ENCODE measurements around the gene EPB41L2. TPM values are rescaled to one million over a fixed set of nuclear protein-coding genes. Genes with fewer than 3 reads are reported as not detected.

The EPB41L2 gene
- total and polyA plus RNA-seq, 7 donors, result 41.2 to 147 (median 65.7) TPM

DNA sequence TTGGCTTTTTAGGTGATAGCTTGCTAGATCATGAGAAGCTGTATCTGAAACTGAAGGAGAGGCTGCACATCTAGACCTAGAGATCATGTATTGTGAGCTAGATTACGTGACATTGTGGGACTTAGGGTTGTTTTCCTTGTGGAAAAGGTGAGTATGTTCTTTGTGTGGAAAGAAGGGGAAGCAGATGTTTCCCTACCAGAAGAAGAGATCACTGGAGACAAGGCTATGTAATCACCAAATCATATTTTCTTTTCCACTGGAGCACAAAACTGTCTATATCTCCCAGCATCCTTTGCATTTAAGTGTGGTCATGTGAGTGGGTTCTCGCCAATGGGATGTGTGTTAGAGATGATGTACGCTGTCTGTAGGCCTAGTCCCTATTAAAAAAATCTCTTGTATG, 7.0 kb upstream of the EPB41L2 start:
- no peaks in the 10 kb centered on the region for H3K27me3 ChIP-seq
- intact Hi-C loops (cut with DNase I), result no loop called here

DNA sequence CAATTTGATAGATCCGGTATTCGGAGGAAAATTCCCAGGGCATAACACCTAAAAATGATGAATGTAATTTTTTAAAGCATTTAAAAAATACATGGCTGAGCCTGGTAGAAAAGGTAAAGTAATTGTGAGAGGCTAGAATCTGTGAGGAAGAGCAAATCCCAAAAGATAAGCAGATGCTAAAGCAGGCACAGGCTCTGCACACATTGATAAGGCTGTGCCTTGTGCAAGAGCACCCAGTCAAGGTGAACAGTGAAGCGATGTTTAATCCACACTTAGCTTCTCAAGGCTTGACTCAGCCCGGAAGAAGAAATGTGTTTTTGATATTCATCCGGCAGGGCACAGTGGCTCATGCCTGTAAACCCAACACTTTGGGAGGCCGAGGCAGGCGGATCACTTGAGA, 5.1 kb upstream of the EPB41L2 start:
- Histone ChIP-seq H3K36me3 (no peaks in the 10 kb centered on the region), H3K4me1 (peaks cover 0 to 6% (median 0%) of the 10 kb centered on the region in 4 donors), H3K4me3 (no peak overlapping the region), H3K27me3 (no peaks in the 10 kb centered on the region), H3K27ac (no peak overlapping the region), H3K9me3 (no peaks in the 10 kb centered on the region)
- 88 to 98% methylated on average over 7 of the region's 7 CpGs for WGBS, 2 donors
- intact Hi-C loops (cut with DNase I), result no loop called here
- TF ChIP-seq POLR2A (IDR thresholded peaks at IDR 0.05) (no peak), POLR2AphosphoS5 (IDR thresholded peaks at IDR 0.05) (no peak), EP300 (IDR thresholded peaks at IDR 0.05) (no peak)
- TF ChIP-seq, protein P1, sequence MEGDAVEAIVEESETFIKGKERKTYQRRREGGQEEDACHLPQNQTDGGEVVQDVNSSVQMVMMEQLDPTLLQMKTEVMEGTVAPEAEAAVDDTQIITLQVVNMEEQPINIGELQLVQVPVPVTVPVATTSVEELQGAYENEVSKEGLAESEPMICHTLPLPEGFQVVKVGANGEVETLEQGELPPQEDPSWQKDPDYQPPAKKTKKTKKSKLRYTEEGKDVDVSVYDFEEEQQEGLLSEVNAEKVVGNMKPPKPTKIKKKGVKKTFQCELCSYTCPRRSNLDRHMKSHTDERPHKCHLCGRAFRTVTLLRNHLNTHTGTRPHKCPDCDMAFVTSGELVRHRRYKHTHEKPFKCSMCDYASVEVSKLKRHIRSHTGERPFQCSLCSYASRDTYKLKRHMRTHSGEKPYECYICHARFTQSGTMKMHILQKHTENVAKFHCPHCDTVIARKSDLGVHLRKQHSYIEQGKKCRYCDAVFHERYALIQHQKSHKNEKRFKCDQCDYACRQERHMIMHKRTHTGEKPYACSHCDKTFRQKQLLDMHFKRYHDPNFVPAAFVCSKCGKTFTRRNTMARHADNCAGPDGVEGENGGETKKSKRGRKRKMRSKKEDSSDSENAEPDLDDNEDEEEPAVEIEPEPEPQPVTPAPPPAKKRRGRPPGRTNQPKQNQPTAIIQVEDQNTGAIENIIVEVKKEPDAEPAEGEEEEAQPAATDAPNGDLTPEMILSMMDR (IDR thresholded peaks at IDR 0.05), result no peak
- DNase-seq, result no peak

More for the DNA sequence above, 7.0 kb upstream of the EPB41L2 start:
- Histone ChIP-seq H3K9me3 (no peaks in the 10 kb centered on the region), H3K4me1 (no peaks in the 10 kb centered on the region), H3K27ac (no peak overlapping the region), H3K4me3 (no peak overlapping the region), H3K36me3 (no peaks in the 10 kb centered on the region)
- WGBS, 2 donors, result 94% methylated on average over 3 of the region's 3 CpGs
- no peak for DNase-seq
- TF ChIP-seq POLR2AphosphoS5 (IDR thresholded peaks at IDR 0.05) (no peak), EP300 (IDR thresholded peaks at IDR 0.05) (no peak), POLR2A (IDR thresholded peaks at IDR 0.05) (no peak)
- TF ChIP-seq, protein P1 (IDR thresholded peaks at IDR 0.05), result no peak

DNA sequence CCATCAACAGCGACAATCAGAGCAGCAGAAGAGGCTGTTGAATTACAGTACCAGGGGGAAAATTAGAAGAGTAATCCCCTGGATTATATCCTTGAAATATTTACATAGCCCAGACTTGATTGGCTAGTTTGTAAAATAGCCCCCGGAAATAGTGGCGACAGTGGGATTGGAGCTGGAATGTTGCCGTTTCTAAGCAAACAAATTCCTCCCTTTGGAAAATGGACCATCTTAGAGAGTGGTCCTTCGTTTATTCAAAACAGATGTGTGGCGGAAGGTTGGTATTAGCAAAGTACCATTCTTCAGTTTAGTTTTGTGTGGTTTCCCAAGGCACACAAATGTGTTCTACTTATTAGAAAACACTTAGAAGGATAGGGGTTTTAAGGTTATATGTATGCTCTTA, 4.5 kb upstream of the EPB41L2 start:
- Histone ChIP-seq H3K9me3 (no peaks in the 10 kb centered on the region), H3K4me1 (peaks cover 0 to 6% (median 0%) of the 10 kb centered on the region in 4 donors), H3K27me3 (no peaks in the 10 kb centered on the region), H3K36me3 (no peaks in the 10 kb centered on the region), H3K4me3 (no peak overlapping the region), H3K27ac (no peak overlapping the region)
- WGBS, 2 donors, result 87 to 91% methylated on average over 6 of the region's 6 CpGs
- no peak for DNase-seq
- no peak for TF ChIP-seq POLR2A (IDR thresholded peaks at IDR 0.05)
- no peak for TF ChIP-seq EP300 (IDR thresholded peaks at IDR 0.05)
- no peak for TF ChIP-seq POLR2AphosphoS5 (IDR thresholded peaks at IDR 0.05)
- TF ChIP-seq, protein P1 (IDR thresholded peaks at IDR 0.05), result no peak
- intact Hi-C loops (cut with DNase I), result no loop called here

DNA sequence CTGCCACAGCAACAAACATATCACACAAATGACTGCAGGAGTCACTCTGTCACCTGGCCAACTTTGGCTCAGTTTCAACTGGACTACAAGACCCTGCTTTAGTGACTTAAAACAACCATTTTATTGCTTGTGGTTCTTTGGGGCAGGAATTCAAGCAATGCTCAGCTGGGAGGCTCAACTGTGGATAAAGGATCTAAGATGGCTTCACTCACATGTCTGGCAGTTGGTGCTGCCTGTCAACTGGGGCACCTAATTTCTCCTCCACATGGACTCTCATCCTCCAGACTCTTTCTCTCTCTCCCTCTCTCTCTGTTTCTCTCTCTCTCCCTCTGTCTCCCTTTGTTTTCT, 2.8 kb upstream of the EPB41L2 start:
- Histone ChIP-seq H3K4me1 (peaks cover 0 to 11% (median 7%) of the 10 kb centered on the region in 4 donors), H3K27ac (no peak overlapping the region), H3K36me3 (no peaks in the 10 kb centered on the region), H3K4me3 (no peak overlapping the region), H3K9me3 (no peaks in the 10 kb centered on the region), H3K27me3 (no peaks in the 10 kb centered on the region)
- DNase-seq, result no peak
- intact Hi-C loops (cut with DNase I), result no loop called here
- TF ChIP-seq, protein P1 (IDR thresholded peaks at IDR 0.05), result no peak
- TF ChIP-seq POLR2A (IDR thresholded peaks at IDR 0.05) (no peak), EP300 (IDR thresholded peaks at IDR 0.05) (no peak), POLR2AphosphoS5 (IDR thresholded peaks at IDR 0.05) (no peak)

DNA sequence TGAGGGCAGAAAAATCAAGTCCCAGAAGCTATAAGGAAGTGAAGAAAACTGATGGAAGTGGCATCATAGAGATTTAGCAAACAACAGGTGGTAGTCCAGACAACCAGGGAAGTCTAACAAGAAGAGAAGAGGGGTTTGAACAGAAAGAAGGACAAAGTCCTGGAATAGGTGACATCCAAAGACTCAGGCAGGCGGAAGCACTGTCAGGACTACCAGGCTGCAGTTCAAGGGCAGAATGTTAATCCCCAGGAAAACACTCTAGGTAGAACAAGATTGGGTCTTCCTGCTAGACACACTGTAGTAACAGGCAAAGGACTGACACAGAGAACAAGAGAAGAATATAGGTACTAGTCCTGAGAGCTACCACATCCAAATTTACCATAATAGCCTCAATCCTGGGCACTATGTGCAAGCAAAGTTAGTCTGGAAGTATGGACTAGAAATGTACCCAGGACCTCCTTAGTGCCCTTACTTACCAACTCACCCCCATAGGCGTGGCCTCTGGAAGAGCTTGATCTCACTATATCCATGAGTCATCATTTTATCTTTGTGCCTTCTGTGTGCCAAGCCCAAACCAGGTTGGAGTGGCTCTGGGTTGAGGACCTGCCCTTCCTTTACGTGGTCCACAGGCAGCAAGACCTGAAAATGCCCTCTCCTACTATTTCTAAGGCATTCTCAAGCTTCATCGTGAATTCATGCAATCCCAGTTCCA, 2.2 kb upstream of the EPB41L2 start:
- H3K36me3 ChIP-seq, result no peaks in the 10 kb centered on the region

More for the DNA sequence above, 2.2 kb upstream of the EPB41L2 start:
- no peaks in the 10 kb centered on the region for H3K9me3 ChIP-seq
- H3K27me3 ChIP-seq, result no peaks in the 10 kb centered on the region
- H3K4me3 ChIP-seq, result no peak overlapping the region
- DNase-seq, result no peak
- WGBS, 2 donors, result 24 to 67% methylated on average over 4 of the region's 4 CpGs
- H3K27ac ChIP-seq, result no peak overlapping the region
- H3K4me1 ChIP-seq, result peaks cover 0 to 11% (median 7%) of the 10 kb centered on the region in 4 donors
- TF ChIP-seq EP300 (IDR thresholded peaks at IDR 0.05), result no peak
- TF ChIP-seq, protein P1 (IDR thresholded peaks at IDR 0.05), result no peak
- no peak for TF ChIP-seq POLR2A (IDR thresholded peaks at IDR 0.05)
- no peak for TF ChIP-seq POLR2AphosphoS5 (IDR thresholded peaks at IDR 0.05)
- intact Hi-C loops (cut with DNase I), result no loop called here
